ENCODE results near the gene QARS1. TPM values are rescaled to one million over a fixed set of nuclear protein-coding genes. Genes with fewer than 3 reads are reported as not detected.

Gene QARS1
- polyA plus RNA-seq (2013, experiment 1 of 2; ENCODE audit: insufficient read length), result 230 TPM
- polyA plus RNA-seq (2013, experiment 2 of 2; ENCODE audit: insufficient read length), result 218 TPM

GRCh38 chr3:49104427-49105291, at the start of gene QARS1:
Gene QARS1 (minus strand): TSS chr3:49104757. CDS start chr3:49104733, 24 bp downstream.
- peak; percentile 93 for DNase-seq

GRCh38 chr3:49153349-49153912, 48.9 kb upstream of the QARS1 start:
- DNase-seq, result no peak

GRCh38 chr3:49151610-49152009, 47.1 kb upstream of the QARS1 start:
- DNase-seq, result no peak

- DNase-seq, result no peak
These were observed 43.6 kb upstream of the QARS1 start for GRCh38 chr3:49148159-49148558.

- DNase-seq, result no peak
These were observed 35.5 kb upstream of the QARS1 start for GRCh38 chr3:49140080-49140479.

- DNase-seq, result no peak
These were observed 30.9 kb upstream of the QARS1 start for GRCh38 chr3:49135499-49135898.

- DNase-seq, result no peak
These were observed 30.1 kb upstream of the QARS1 start for GRCh38 chr3:49134471-49135265.

- peak; percentile 92 for DNase-seq
These were observed 28.8 kb upstream of the QARS1 start for GRCh38 chr3:49133226-49133951.

- DNase-seq, result peak; percentile 76
These were observed 28.1 kb upstream of the QARS1 start, which contains the start of gene LAMB2 for GRCh38 chr3:49132437-49133225. Gene LAMB2 (minus strand): TSS chr3:49133050. CDS start chr3:49132867, 183 bp downstream.

- no peak for DNase-seq
These were observed 27.5 kb upstream of the QARS1 start for GRCh38 chr3:49132073-49132436.

- DNase-seq, result no peak
These were observed 27.0 kb upstream of the QARS1 start for GRCh38 chr3:49131576-49131975.

GRCh38 chr3:49131040-49131439, 26.5 kb upstream of the QARS1 start:
- DNase-seq, result no peak

GRCh38 chr3:49124991-49125670, 20.6 kb upstream of the QARS1 start:
- DNase-seq, result no peak

GRCh38 chr3:49124203-49124602, 19.6 kb upstream of the QARS1 start:
- DNase-seq, result no peak

GRCh38 chr3:49123687-49124086, 19.1 kb upstream of the QARS1 start:
- no peak for DNase-seq

GRCh38 chr3:49122886-49123545, 18.5 kb upstream of the QARS1 start:
- no peak for DNase-seq

GRCh38 chr3:49122451-49122850, 17.9 kb upstream of the QARS1 start:
- DNase-seq, result no peak

GRCh38 chr3:49122022-49122421, 17.5 kb upstream of the QARS1 start:
- no peak for DNase-seq

- no peak for DNase-seq
These were observed 16.7 kb upstream of the QARS1 start for GRCh38 chr3:49121132-49121736.

All from fibroblast of skin of abdomen (primary cell).